Measurements from ENCODE around the gene ATAD3B. TPM values are rescaled to one million over a fixed set of nuclear protein-coding genes. Genes with fewer than 3 reads are reported as not detected.
A peak's percentile ranks its signal among the peaks of the same experiment; 100 is the strongest.

Gene ATAD3B
- total and polyA plus RNA-seq, 2 of the 13 experiments (the other 11 are each of a cell fraction or from before 2014, with no cell fraction given), result 9.6 to 31.1 TPM

DNA sequence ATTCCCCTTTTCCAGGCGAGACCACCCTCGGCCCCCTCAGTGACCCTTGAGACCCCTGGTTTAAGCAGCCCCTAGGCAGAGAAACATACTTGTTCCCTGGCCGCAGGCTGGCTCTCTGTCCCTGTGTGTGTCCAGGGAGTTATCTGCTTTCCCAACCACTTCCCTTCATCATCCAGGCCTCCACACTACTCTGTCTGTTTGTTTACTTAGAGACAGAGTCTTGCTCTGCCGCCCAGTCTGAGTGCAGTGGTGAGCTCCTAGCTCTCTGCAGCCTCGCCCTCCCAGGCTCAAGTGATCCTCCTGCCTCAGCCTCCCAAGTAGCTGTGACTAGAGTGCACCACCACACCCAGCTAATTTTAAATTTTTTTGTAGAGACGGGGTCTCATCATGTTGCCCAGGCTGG is 41.9 kb upstream of the ATAD3B start (continued):
- TF ChIP-seq NR2F6 (IDR thresholded peaks at IDR 0.05), result no peak
- peak; percentile 33; the same call in 1 of the 2 replicates for TF ChIP-seq NR2F6 (CRISPR knock-in tag; IDR thresholded peaks at IDR 0.05)
- no peak for TF ChIP-seq CCAR2 (optimal IDR thresholded peaks at IDR 0.05; ENCODE audit: low read depth, low read length)
- TF ChIP-seq ARID2 (CRISPR knock-in tag; IDR thresholded peaks at IDR 0.05; ENCODE audit: borderline replicate concordance), result 0 out of 2 replicates have a peak, but pooled peaks have one; percentile 68
- no peak for TF ChIP-seq NCOR1 (IDR thresholded peaks at IDR 0.05; ENCODE audit: borderline replicate concordance, low read length)
- TF ChIP-seq ASH2L (IDR thresholded peaks at IDR 0.05; ENCODE audit: insufficient read length, low read depth, low read length), result no peak
- TF ChIP-seq ZFP82 (CRISPR knock-in tag; IDR thresholded peaks at IDR 0.05; ENCODE audit: borderline replicate concordance), result no peak
- TF ChIP-seq, protein P1, sequence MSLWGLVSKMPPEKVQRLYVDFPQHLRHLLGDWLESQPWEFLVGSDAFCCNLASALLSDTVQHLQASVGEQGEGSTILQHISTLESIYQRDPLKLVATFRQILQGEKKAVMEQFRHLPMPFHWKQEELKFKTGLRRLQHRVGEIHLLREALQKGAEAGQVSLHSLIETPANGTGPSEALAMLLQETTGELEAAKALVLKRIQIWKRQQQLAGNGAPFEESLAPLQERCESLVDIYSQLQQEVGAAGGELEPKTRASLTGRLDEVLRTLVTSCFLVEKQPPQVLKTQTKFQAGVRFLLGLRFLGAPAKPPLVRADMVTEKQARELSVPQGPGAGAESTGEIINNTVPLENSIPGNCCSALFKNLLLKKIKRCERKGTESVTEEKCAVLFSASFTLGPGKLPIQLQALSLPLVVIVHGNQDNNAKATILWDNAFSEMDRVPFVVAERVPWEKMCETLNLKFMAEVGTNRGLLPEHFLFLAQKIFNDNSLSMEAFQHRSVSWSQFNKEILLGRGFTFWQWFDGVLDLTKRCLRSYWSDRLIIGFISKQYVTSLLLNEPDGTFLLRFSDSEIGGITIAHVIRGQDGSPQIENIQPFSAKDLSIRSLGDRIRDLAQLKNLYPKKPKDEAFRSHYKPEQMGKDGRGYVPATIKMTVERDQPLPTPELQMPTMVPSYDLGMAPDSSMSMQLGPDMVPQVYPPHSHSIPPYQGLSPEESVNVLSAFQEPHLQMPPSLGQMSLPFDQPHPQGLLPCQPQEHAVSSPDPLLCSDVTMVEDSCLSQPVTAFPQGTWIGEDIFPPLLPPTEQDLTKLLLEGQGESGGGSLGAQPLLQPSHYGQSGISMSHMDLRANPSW (CRISPR knock-in tag; IDR thresholded peaks at IDR 0.05; ENCODE audit: borderline replicate concordance), result no peak
- peak; percentile 87; the same call in 1 of the 2 replicates for TF ChIP-seq ADNP (CRISPR knock-in tag; IDR thresholded peaks at IDR 0.05)
- TF ChIP-seq SSRP1 (CRISPR knock-in tag; IDR thresholded peaks at IDR 0.05), result peak; percentile 77
- TF ChIP-seq, protein P2, sequence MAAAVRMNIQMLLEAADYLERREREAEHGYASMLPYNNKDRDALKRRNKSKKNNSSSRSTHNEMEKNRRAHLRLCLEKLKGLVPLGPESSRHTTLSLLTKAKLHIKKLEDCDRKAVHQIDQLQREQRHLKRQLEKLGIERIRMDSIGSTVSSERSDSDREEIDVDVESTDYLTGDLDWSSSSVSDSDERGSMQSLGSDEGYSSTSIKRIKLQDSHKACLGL (CRISPR knock-in tag; IDR thresholded peaks at IDR 0.05), result no peak
- 0 out of 2 replicates have a peak, but pooled peaks have one; percentile 68 for TF ChIP-seq ZNF3 (CRISPR knock-in tag; IDR thresholded peaks at IDR 0.05)
- peak; percentile 13; the same call in 1 of the 2 replicates for TF ChIP-seq ZNF891 (CRISPR knock-in tag; IDR thresholded peaks at IDR 0.05)
- TF ChIP-seq PHF20 (CRISPR knock-in tag; IDR thresholded peaks at IDR 0.05), result no peak
- no peak for TF ChIP-seq MTF2 (CRISPR knock-in tag; IDR thresholded peaks at IDR 0.05; ENCODE audit: borderline replicate concordance)
- TF ChIP-seq, protein P3, sequence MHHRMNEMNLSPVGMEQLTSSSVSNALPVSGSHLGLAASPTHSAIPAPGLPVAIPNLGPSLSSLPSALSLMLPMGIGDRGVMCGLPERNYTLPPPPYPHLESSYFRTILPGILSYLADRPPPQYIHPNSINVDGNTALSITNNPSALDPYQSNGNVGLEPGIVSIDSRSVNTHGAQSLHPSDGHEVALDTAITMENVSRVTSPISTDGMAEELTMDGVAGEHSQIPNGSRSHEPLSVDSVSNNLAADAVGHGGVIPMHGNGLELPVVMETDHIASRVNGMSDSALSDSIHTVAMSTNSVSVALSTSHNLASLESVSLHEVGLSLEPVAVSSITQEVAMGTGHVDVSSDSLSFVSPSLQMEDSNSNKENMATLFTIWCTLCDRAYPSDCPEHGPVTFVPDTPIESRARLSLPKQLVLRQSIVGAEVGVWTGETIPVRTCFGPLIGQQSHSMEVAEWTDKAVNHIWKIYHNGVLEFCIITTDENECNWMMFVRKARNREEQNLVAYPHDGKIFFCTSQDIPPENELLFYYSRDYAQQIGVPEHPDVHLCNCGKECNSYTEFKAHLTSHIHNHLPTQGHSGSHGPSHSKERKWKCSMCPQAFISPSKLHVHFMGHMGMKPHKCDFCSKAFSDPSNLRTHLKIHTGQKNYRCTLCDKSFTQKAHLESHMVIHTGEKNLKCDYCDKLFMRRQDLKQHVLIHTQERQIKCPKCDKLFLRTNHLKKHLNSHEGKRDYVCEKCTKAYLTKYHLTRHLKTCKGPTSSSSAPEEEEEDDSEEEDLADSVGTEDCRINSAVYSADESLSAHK (CRISPR knock-in tag; IDR thresholded peaks at IDR 0.05; ENCODE audit: borderline replicate concordance), result no peak
- TF ChIP-seq FOXA1 (IDR thresholded peaks at IDR 0.05), result no peak
- peak; percentile 91 for TF ChIP-seq FOXA1 (CRISPR knock-in tag; IDR thresholded peaks at IDR 0.05)
- TF ChIP-seq ZNF350 (CRISPR knock-in tag; IDR thresholded peaks at IDR 0.05; ENCODE audit: borderline replicate concordance, low read depth), result 0 out of 2 replicates have a peak, but pooled peaks have one; percentile 0
- TF ChIP-seq KAT8 (CRISPR knock-in tag; IDR thresholded peaks at IDR 0.05), result peak; percentile 15; the same call in 1 of the 2 replicates
- TF ChIP-seq, protein P4, sequence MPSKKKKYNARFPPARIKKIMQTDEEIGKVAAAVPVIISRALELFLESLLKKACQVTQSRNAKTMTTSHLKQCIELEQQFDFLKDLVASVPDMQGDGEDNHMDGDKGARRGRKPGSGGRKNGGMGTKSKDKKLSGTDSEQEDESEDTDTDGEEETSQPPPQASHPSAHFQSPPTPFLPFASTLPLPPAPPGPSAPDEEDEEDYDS (CRISPR knock-in tag; IDR thresholded peaks at IDR 0.05), result 0 out of 2 replicates have a peak, but pooled peaks have one; percentile 7
- peak; percentile 10; the same call in 1 of the 2 replicates for TF ChIP-seq SOX5 (CRISPR knock-in tag; IDR thresholded peaks at IDR 0.05; ENCODE audit: borderline replicate concordance)
- peak; percentile 53; the same call in 1 of the 2 replicates for TF ChIP-seq CBX5 (CRISPR knock-in tag; IDR thresholded peaks at IDR 0.05; ENCODE audit: borderline replicate concordance)
- no peak for TF ChIP-seq ZFYVE20 (CRISPR knock-in tag; IDR thresholded peaks at IDR 0.05; ENCODE audit: borderline replicate concordance, low read depth)
- peak; percentile 100 for TF ChIP-seq ZNF121 (CRISPR knock-in tag; IDR thresholded peaks at IDR 0.05)
